Measurements from ENCODE around the gene SLC6A11. TPM values are rescaled to one million over a fixed set of nuclear protein-coding genes. Genes with fewer than 3 reads are reported as not detected.

SLC6A11 gene
- total RNA-seq, 6 experiments from 2014 or later, result 0.05 TPM; not detected in 5

- Mint-ChIP-seq H3K27ac (no peak overlapping the region), H3K27me3 (ENCODE audit: insufficient read depth) (peaks cover 19% of the 10 kb centered on the region), H3K36me3 (ENCODE audit: low read depth) (no peaks in the 10 kb centered on the region), H3K9me3 (no peaks in the 10 kb centered on the region), H3K4me1 (ENCODE audit: low read depth) (no peaks in the 10 kb centered on the region), H3K4me3 (no peak overlapping the region)
- TF ChIP-seq, protein P1, sequence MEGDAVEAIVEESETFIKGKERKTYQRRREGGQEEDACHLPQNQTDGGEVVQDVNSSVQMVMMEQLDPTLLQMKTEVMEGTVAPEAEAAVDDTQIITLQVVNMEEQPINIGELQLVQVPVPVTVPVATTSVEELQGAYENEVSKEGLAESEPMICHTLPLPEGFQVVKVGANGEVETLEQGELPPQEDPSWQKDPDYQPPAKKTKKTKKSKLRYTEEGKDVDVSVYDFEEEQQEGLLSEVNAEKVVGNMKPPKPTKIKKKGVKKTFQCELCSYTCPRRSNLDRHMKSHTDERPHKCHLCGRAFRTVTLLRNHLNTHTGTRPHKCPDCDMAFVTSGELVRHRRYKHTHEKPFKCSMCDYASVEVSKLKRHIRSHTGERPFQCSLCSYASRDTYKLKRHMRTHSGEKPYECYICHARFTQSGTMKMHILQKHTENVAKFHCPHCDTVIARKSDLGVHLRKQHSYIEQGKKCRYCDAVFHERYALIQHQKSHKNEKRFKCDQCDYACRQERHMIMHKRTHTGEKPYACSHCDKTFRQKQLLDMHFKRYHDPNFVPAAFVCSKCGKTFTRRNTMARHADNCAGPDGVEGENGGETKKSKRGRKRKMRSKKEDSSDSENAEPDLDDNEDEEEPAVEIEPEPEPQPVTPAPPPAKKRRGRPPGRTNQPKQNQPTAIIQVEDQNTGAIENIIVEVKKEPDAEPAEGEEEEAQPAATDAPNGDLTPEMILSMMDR (IDR thresholded peaks at IDR 0.05), result no peak
- DNase-seq, result no peak
These were observed 23.8 kb upstream of the SLC6A11 start for GRCh38 chr3:10792208-10792607.

DNA sequence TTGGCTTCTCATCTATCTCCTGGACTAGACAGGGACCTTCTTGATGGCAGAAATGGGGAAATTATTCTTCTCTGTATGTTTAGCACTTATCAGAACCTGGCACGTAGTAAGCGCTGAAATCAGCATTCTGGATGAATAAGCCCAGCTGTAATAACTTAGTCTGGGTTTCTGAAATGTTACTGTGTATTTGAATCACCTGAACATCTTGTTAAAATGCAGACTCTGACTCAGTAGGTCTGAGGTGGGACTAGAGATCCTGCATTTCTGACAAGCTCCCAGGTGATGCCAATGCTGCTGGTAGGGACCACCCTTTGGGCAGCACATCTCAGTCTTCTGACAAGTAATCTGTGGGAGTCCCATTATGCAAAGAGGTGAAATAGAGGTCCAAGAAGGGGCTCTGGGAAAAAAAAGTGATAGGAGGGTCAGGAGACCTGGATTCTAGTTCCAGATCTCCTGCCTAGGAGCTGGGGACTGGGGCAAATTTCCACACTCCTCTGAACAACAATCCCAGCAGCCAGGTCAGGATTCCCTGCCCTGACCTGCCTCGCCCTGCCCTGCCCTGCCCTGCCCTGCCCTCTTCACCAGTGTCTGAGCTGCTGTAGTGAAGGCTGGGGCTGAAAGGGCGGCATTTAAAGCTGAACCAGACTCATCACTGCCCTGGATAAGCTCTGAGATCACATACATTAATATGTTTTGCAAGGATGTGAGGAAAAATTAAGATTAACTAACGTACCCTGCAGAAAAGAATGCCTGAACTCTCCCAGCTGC lies 17.2 kb upstream of the SLC6A11 start:
- Mint-ChIP-seq H3K4me1 (ENCODE audit: low read depth) (no peaks in the 10 kb centered on the region), H3K27me3 (ENCODE audit: insufficient read depth) (peaks cover 6% of the 10 kb centered on the region; the same call in 1 of the 2 replicates), H3K9me3 (no peaks in the 10 kb centered on the region), H3K27ac (no peak overlapping the region), H3K36me3 (ENCODE audit: low read depth) (no peaks in the 10 kb centered on the region), H3K4me3 (no peak overlapping the region)
- TF ChIP-seq, protein P1 (IDR thresholded peaks at IDR 0.05), result no peak
- no peak for DNase-seq

DNA sequence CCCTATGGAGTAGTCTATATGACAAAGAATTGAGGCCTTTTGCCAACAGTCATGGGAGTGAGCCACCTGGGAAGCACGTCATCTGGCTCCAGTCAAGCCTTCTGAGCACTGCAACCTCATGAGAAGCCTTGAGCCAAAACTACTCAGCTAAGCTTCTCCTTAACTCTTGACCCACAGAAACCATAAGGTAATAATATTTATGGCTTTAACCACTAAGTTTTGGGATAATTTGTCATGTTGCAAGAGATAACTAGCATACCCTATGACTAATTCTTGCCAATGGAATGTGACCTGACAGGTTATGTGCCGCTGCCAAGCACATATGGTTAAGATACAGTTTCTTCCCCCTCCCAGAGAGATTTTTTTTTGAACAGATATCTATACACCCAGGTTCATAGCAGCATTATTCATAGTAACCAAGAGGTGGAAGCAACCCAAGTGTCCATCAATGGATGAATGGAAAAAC lies 11.8 kb upstream of the SLC6A11 start:
- no peaks in the 10 kb centered on the region for H3K9me3 Mint-ChIP-seq
- H3K4me1 Mint-ChIP-seq (ENCODE audit: low read depth), result no peaks in the 10 kb centered on the region
- DNase-seq, result no peak
- H3K4me3 Mint-ChIP-seq, result no peak overlapping the region
- TF ChIP-seq, protein P1 (IDR thresholded peaks at IDR 0.05), result no peak
- peaks cover 13% of the 10 kb centered on the region; the same call in 1 of the 2 replicates for H3K27me3 Mint-ChIP-seq (ENCODE audit: insufficient read depth)
- no peak overlapping the region for H3K27ac Mint-ChIP-seq
- H3K36me3 Mint-ChIP-seq (ENCODE audit: low read depth), result no peaks in the 10 kb centered on the region

DNA sequence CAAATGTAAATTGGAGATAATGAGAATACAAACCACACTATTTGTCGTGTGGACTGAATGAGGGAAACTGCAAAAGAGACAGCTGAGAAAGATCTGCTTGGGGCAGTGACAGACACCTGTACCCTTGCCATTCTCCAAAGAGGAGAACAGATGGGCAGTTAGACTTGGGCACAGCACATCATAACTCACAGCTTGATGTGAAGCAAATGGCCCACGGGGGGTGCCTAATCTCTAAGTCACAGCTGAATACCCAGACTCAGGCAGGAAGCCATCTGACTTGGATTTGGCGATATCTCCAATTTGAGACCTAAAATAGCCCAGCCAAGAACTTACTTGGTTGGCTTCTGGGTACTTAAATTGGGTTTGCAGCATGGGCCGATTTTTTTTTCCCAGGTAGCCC lies 10.0 kb upstream of the SLC6A11 start:
- Mint-ChIP-seq H3K9me3 (no peaks in the 10 kb centered on the region), H3K4me1 (ENCODE audit: low read depth) (no peaks in the 10 kb centered on the region), H3K36me3 (ENCODE audit: low read depth) (no peaks in the 10 kb centered on the region), H3K27ac (no peak overlapping the region), H3K4me3 (no peak overlapping the region), H3K27me3 (ENCODE audit: insufficient read depth) (peaks cover 13% of the 10 kb centered on the region; the same call in 1 of the 2 replicates)
- TF ChIP-seq, protein P1 (IDR thresholded peaks at IDR 0.05), result no peak
- no peak for DNase-seq

- H3K36me3 Mint-ChIP-seq (ENCODE audit: low read depth), result no peaks in the 10 kb centered on the region
- no peaks in the 10 kb centered on the region for H3K9me3 Mint-ChIP-seq
- DNase-seq, result no peak
- no peak overlapping the region for H3K27ac Mint-ChIP-seq
- H3K4me3 Mint-ChIP-seq, result no peak overlapping the region
- TF ChIP-seq, protein P1 (IDR thresholded peaks at IDR 0.05), result no peak
- no peaks in the 10 kb centered on the region for H3K4me1 Mint-ChIP-seq (ENCODE audit: low read depth)
- H3K27me3 Mint-ChIP-seq (ENCODE audit: insufficient read depth), result peaks cover 15% of the 10 kb centered on the region; the same call in 1 of the 2 replicates
These were observed 7.8 kb upstream of the SLC6A11 start for GRCh38 chr3:10808130-10808735.
